ENCODE measurements around the gene GGT6.

Gene GGT6

DNA sequence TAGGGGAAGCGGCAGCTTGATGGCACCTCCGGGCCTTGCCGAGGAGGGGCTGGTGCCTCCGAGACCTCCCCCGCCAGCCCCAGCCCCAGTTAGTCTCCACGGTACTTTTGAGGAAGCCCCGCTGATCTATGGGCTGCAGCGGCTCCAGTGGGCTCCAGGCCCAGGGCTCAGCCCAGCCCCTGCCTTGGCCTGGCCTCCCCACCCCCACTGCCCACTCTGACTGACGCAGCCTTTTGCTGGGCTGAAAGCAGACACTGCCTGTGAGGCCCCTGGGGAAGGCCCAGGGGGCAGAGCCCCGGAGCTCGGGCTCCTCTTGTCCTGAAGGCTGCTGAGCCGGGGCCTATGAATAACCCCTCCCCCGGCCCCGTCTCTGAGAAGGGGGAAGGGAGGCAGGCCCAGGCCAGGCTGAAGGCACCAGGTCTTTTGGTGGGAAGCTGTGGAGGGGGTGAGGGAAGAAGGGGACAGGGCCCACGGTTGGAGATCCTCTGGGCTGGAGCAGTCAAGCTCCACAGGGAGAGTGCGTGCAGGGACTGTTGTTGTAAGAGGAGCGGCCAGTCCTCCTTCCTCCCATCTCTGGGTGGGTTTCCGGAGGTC lies 16.4 kb upstream of the GGT6 start:
- Histone ChIP-seq H3K4me1 (ENCODE audit: insufficient read depth, low read length, severe bottlenecking) (no peaks in the 10 kb centered on the region), H3K9me2 (ENCODE audit: low read depth, low read length) (no peaks in the 10 kb centered on the region), H3K27ac (ENCODE audit: low read depth, low read length, poor library complexity, severe bottlenecking) (no peak overlapping the region), H3K36me3 (ENCODE audit: insufficient read depth, low read length) (no peaks in the 10 kb centered on the region), H3K79me2 (ENCODE audit: insufficient read depth, low read length) (no peaks in the 10 kb centered on the region), H3F3A (ENCODE audit: insufficient read depth, low read length) (no peaks in the 10 kb centered on the region), H3K9me3 (ENCODE audit: low read length) (no peaks in the 10 kb centered on the region), H3K27me3 (ENCODE audit: insufficient read depth, low read length) (peaks cover 15% of the 10 kb centered on the region), H3K9ac (ENCODE audit: low read length) (no peak overlapping the region), H3K4me3 (ENCODE audit: low read depth, low read length, poor library complexity, severe bottlenecking) (no peak overlapping the region), H3K4me2 (ENCODE audit: low read length) (no peak overlapping the region), H2AFZ (ENCODE audit: low read length) (no peak overlapping the region), H4K20me1 (ENCODE audit: insufficient read depth, low read length) (no peaks in the 10 kb centered on the region)
- TF ChIP-seq EZH2 (IDR thresholded peaks at IDR 0.05; ENCODE audit: borderline replicate concordance, low read length): no peak
- TF ChIP-seq, protein P1, sequence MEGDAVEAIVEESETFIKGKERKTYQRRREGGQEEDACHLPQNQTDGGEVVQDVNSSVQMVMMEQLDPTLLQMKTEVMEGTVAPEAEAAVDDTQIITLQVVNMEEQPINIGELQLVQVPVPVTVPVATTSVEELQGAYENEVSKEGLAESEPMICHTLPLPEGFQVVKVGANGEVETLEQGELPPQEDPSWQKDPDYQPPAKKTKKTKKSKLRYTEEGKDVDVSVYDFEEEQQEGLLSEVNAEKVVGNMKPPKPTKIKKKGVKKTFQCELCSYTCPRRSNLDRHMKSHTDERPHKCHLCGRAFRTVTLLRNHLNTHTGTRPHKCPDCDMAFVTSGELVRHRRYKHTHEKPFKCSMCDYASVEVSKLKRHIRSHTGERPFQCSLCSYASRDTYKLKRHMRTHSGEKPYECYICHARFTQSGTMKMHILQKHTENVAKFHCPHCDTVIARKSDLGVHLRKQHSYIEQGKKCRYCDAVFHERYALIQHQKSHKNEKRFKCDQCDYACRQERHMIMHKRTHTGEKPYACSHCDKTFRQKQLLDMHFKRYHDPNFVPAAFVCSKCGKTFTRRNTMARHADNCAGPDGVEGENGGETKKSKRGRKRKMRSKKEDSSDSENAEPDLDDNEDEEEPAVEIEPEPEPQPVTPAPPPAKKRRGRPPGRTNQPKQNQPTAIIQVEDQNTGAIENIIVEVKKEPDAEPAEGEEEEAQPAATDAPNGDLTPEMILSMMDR (IDR thresholded peaks at IDR 0.05; ENCODE audit: low read length): no peak

- Histone ChIP-seq H3F3A (ENCODE audit: insufficient read depth, low read length) (no peaks in the 10 kb centered on the region), H3K27ac (ENCODE audit: low read depth, low read length, poor library complexity, severe bottlenecking) (no peak overlapping the region), H3K4me2 (ENCODE audit: low read length) (no peak overlapping the region), H3K4me3 (ENCODE audit: low read depth, low read length, poor library complexity, severe bottlenecking) (no peak overlapping the region), H3K9me2 (ENCODE audit: low read depth, low read length) (no peaks in the 10 kb centered on the region), H3K9ac (ENCODE audit: low read length) (no peak overlapping the region), H3K9me3 (ENCODE audit: low read length) (no peaks in the 10 kb centered on the region), H3K27me3 (ENCODE audit: insufficient read depth, low read length) (peaks cover 17% of the 10 kb centered on the region), H3K4me1 (ENCODE audit: insufficient read depth, low read length, severe bottlenecking) (no peaks in the 10 kb centered on the region), H4K20me1 (ENCODE audit: insufficient read depth, low read length) (no peaks in the 10 kb centered on the region), H3K79me2 (ENCODE audit: insufficient read depth, low read length) (no peaks in the 10 kb centered on the region), H2AFZ (ENCODE audit: low read length) (no peak overlapping the region), H3K36me3 (ENCODE audit: insufficient read depth, low read length) (no peaks in the 10 kb centered on the region)
- TF ChIP-seq EZH2 (IDR thresholded peaks at IDR 0.05; ENCODE audit: borderline replicate concordance, low read length): no peak
- TF ChIP-seq, protein P1 (IDR thresholded peaks at IDR 0.05; ENCODE audit: low read length): no peak
Measured at GRCh38 chr17:4576161-4576558, 15.8 kb upstream of the GGT6 start.

DNA sequence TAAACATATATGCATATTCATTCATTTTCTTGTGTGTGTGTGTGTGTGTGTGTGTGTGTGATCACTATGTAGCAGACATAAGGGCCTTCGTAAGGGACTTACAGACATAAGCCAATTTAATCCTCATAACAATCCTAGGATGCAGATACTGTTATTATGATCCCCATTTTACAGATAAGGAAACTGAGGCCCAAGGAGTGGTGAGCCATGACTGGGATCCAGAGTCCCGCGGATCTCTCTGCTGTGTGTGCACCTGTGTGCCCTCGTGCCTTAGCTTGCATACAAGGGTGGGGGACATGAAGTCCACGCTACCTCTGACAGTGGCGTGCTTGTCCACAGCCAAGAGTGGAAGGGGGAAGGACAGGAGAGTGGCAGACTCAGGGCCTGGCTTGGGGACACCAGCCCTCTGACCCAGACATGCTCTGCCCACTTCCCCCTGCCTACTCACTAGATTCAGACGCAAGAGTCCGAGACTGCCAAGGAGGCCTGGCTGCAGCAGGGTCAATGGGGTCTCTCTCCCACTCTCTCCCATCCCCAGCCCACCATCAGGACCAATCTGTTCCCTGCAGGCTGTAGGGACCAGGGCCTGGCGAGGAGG lies 14.2 kb upstream of the GGT6 start:
- Histone ChIP-seq H3K36me3 (ENCODE audit: insufficient read depth, low read length) (no peaks in the 10 kb centered on the region), H3F3A (ENCODE audit: insufficient read depth, low read length) (no peaks in the 10 kb centered on the region), H3K4me2 (ENCODE audit: low read length) (no peak overlapping the region), H3K27ac (ENCODE audit: low read depth, low read length, poor library complexity, severe bottlenecking) (no peak overlapping the region), H4K20me1 (ENCODE audit: insufficient read depth, low read length) (no peaks in the 10 kb centered on the region), H3K4me3 (ENCODE audit: low read depth, low read length, poor library complexity, severe bottlenecking) (no peak overlapping the region), H3K27me3 (ENCODE audit: insufficient read depth, low read length) (peaks cover 14% of the 10 kb centered on the region; the same call in 1 of the 2 replicates), H3K9me2 (ENCODE audit: low read depth, low read length) (no peaks in the 10 kb centered on the region), H3K79me2 (ENCODE audit: insufficient read depth, low read length) (no peaks in the 10 kb centered on the region), H2AFZ (ENCODE audit: low read length) (no peak overlapping the region), H3K9me3 (ENCODE audit: low read length) (no peaks in the 10 kb centered on the region), H3K9ac (ENCODE audit: low read length) (no peak overlapping the region), H3K4me1 (ENCODE audit: insufficient read depth, low read length, severe bottlenecking) (no peaks in the 10 kb centered on the region)
- TF ChIP-seq, protein P1 (IDR thresholded peaks at IDR 0.05; ENCODE audit: low read length): no peak
- no peak for TF ChIP-seq EZH2 (IDR thresholded peaks at IDR 0.05; ENCODE audit: borderline replicate concordance, low read length)

All from OCI-LY1 (cell line).